SK-N-MC (cell line): ENCODE data around the gene TNFAIP8L2.
"Not testable (repeated sequence)": the region's sequence is repeated elsewhere in the genome, so short reads cannot be mapped to it uniquely, and the experiment has no call there.

Experiments used
- DNase-seq: peaks from one replicate; pipeline ENCODE4 v3.0.0-alpha.2; 2011; ENCODE audit warnings: low read depth, low spot score
- H3K27ac ChIP-seq: fragments of 200-600 bp; sonication (generic); 2 replicates; pipeline ENCODE4 v1.5.1; 2016; ENCODE audit warnings: mixed run types
- H3K36me3 ChIP-seq: fragments of 200-600 bp; sonication (generic); 2 replicates; pipeline ENCODE4 v1.6.1; 2017; ENCODE audit warnings: antibody characterized with exemption, low read length, mixed read lengths; ENCODE audit not compliant: insufficient read depth
- H3K4me3 ChIP-seq: fragments of 200-600 bp; sonication (generic); 2 replicates; pipeline ENCODE4 v1.5.1; 2016
- H3K9ac ChIP-seq: fragments of 200-600 bp; sonication (generic); 2 replicates; pipeline ENCODE4 v1.8.0; 2017; ENCODE audit warnings: mixed run types, mixed read lengths; ENCODE audit not compliant: insufficient read length
- H3K9me3 ChIP-seq: fragments of 200-600 bp; sonication (generic); 2 replicates; pipeline ENCODE4 v1.6.1; 2017; ENCODE audit warnings: low read depth, mild to moderate bottlenecking, antibody characterized with exemption, low read length, moderate library complexity, mixed read lengths
- EZH2 ChIP-seq: fragments of 200-600 bp; sonication (generic); IDR thresholded peaks from one replicate; pipeline ENCODE4 v1.6.1; 2017; ENCODE audit warnings: antibody characterized with exemption
- FOXP2 ChIP-seq: optimal IDR thresholded peaks from 2 replicates; pipeline ENCODE3; 2011; ENCODE audit warnings: mild to moderate bottlenecking, moderate library complexity; ENCODE audit not compliant: insufficient read depth; ENCODE audit errors: extremely low read length, control extremely low read depth
- POLR2AphosphoS5 ChIP-seq: IDR thresholded peaks from 2 replicates; pipeline ENCODE4 v1.6.1; 2012; ENCODE audit warnings: mild to moderate bottlenecking, low read depth, low read length, borderline replicate concordance

The TNFAIP8L2 gene

DNA sequence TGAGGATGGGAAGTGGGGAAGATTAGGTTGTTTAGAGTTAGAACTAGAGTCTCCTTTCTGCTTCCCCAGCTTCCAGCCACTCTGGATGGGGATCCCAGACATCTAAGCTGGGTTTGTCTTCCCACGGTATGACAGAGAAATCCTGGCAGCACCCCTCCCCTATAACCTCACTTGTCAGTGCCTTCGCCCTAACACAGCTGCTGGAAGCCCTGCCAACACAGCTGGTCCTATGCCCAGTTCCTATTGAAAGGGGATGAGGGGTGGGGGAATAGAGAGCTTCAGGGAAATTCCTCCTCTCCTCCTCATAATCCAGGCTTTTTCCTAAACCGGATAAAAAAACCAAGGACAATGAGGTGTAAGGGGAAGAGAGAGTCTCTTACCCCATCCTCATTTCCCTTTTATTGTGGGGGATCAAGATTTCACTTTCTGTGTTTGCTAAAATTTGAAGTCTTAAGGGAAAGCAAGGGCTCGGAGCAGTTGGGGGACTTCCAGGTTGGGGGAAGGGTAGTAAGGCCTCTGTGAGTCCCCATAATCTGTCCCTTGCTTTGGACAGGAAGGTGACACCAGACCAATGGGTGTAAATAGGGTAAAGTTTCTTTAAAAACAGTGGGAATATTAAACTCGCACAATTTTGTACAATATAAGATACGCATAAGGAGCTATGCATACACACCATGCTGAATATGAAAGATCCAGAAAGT lies 18.7 kb downstream of the TNFAIP8L2 start:
- no peak for DNase-seq
- no peak for TF ChIP-seq POLR2AphosphoS5
- no peak for TF ChIP-seq FOXP2
- no peak for TF ChIP-seq EZH2
- Histone ChIP-seq H3K27ac (no peak overlapping the region), H3K9me3 (no peaks in the 10 kb centered on the region), H3K4me3 (no peak overlapping the region), H3K9ac (no peak overlapping the region), H3K36me3 (peaks cover 54% of the 10 kb centered on the region)

DNA sequence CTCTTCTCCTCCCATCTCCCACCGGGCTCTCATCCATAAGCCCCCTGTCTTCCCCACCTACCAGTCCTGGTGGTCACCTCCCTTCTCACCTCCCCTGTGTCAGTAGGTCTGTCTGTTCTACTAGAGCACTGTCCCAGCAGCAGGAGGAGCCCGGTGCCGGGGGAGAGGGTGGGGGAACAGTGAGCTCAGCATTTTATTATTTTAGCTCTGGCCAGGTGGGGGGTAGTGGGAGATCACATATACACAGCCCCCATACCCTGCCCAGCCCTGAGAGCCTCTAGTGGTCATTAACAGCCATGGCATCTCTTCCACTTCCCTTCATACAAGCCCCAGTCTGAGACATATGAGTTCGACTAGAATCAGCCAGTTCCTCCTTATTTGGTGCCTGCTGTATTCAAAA lies 19.4 kb downstream of the TNFAIP8L2 start, which contains the start of gene TMOD4:
Gene TMOD4 (minus strand): TSS at position 119 of the 400 bp plus-strand sequence. CDS start 1,106 bp downstream, outside the sequence.
- no peak within 1 kb of the TSS for H3K27ac ChIP-seq
- no peaks in the 10 kb centered on the region for H3K9me3 ChIP-seq
- H3K36me3 ChIP-seq = peaks cover 60% of the 10 kb centered on the region
- no peak within 1 kb of the TSS for H3K4me3 ChIP-seq
- TF ChIP-seq EZH2 (no peak), FOXP2 (no peak), POLR2AphosphoS5 (no peak)
- no peak for DNase-seq
- no peak within 1 kb of the TSS for H3K9ac ChIP-seq

DNA sequence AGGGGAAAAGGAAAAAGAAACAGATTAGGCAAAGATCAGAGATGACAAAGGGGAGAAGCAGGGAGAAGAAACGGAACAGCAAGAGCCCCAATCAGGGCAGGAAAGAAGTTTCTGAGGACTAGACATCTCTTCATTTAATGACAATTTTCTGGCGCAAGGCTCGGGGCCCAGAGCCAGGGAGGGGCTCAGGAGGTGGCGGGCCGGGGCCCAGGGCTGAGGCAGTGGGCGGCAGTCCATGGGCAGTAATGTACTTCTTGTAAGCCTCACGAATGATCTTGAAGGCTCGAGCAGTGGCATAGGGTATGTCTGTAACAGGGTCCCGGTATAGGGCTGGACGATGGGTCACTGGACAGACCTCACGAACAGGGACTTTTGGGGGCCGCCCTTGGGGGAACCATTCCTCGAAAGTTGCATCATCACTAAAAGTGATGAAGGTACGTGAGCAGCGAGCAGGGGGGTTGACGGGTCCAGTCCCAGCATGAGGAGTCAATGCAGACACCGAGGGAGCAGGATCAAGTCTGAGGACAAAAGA lies 20.1 kb downstream of the TNFAIP8L2 start:
- H3K4me3 ChIP-seq = no peak overlapping the region
- no peak overlapping the region for H3K27ac ChIP-seq
- no peak overlapping the region for H3K9ac ChIP-seq
- TF ChIP-seq POLR2AphosphoS5 = no peak
- TF ChIP-seq FOXP2 = no peak
- TF ChIP-seq EZH2 = no peak
- H3K36me3 ChIP-seq = peaks cover 67% of the 10 kb centered on the region
- DNase-seq = no peak
- no peaks in the 10 kb centered on the region for H3K9me3 ChIP-seq

DNA sequence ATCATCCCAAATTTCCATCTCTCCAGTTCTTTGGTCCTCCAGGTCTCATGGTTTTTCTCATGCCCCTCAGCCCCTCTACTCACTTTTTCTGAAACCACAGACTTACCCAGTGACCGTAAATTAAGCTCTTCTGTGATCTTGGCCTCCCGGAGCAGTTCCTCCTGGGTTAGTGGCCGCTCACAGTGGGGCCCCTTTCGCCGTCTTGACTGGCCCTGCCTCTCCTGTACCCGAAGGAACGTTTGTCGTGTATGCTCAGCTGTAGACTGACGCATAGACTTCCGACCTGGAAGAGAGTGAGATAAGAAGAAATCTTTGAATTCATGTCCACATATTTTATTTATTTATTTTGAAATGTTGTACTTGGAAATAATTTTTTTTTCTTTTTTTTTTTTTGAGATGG lies 27.8 kb downstream of the TNFAIP8L2 start:
- H3K27ac ChIP-seq = no peak overlapping the region
- TF ChIP-seq EZH2 (no peak), POLR2AphosphoS5 (no peak), FOXP2 (no peak)
- H3K9ac ChIP-seq = no peak overlapping the region
- H3K36me3 ChIP-seq = peaks cover 62% of the 10 kb centered on the region
- H3K9me3 ChIP-seq = no peaks in the 10 kb centered on the region
- no peak overlapping the region for H3K4me3 ChIP-seq
- DNase-seq = no peak

DNA sequence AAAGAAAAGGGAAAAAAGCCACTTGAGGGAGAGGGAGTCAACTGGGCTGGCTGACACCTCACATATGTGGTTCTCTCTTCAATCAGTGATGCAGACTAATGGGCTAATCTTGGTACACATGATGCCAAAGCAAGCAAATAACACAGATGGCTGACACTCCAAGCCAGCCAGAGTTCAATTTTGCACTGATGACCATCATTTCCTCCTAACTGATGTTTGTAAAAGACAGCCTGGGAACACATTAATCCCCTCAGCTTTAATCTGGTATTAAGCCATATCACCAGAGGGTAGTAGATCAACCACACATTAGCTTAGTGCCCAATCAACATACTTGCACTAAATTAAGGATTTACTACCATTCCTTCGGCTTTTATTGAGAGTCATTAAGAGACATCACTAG lies 30.8 kb downstream of the TNFAIP8L2 start:
- H3K36me3 ChIP-seq = peaks cover 37% of the 10 kb centered on the region
- TF ChIP-seq FOXP2 = no peak
- no peak for TF ChIP-seq EZH2
- no peak for TF ChIP-seq POLR2AphosphoS5

DNA sequence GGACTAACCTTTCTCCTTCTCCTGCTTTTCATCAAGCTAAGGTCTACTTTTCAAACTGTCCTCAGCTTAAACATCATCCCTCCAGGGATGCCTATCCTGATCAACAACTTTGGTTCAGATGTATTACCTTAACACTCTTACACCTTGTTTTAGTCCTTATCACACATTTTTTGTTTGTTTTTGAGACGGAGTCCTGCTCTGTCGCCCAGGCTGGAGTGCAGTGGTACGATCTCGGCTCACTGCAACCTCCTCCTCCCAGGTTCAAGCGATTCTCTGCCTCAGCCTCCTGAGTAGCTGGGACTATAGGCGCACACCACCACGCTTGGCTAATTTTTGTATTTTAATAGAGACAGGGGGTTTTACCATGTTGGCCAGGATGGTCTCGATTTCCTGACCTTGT lies 32.2 kb downstream of the TNFAIP8L2 start:
- peak overlapping the region; percentile 93 for H3K9ac ChIP-seq
- H3K36me3 ChIP-seq = peaks cover 23% of the 10 kb centered on the region
- H3K9me3 ChIP-seq, DNase-seq, H3K27ac ChIP-seq: not testable (repeated sequence)
- peak overlapping the region; percentile 93 for H3K4me3 ChIP-seq

More for the DNA sequence above, 30.8 kb downstream of the TNFAIP8L2 start:
- H3K9me3 ChIP-seq = no peaks in the 10 kb centered on the region
- no peak for DNase-seq
- H3K27ac ChIP-seq = no peak overlapping the region
- no peak overlapping the region for H3K9ac ChIP-seq
- no peak overlapping the region for H3K4me3 ChIP-seq

DNA sequence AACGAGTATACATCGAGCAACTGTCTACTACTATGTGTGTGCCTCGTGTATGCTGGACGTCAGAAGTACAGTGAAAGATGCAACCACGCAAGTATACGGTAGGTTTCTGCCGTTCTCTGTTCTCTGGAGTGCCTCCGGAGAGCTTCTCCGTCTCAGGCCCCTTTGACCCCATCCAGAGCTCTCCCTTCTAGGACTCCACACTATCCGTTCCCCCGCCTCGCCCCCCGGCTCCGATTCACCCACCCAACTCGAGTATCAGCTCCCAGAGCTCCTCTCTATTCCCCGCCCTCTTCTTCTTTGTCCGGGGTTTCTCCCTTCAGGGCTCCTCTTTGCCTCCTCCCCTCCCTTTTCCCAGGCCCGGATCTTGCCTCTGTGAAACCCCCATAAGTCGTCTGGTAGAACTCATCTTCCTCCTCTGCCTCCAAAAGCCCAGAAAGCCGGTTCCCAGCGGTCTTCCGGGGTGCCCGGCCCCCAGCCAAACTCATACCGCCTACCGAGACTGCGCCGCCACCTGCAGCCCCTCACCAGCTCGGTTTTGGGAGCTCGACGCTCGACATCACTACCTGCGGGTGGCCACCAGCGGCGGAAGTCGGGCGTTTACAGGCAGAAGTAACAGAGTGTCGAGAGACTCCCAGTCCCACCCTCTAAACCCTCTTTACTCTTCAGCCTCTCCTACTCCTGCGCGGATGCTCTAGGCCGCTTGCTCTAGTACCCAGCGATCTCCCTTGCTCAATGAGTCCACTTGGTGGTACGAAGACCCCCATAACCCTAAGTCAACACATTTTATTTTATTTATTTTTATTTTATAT lies 33.4 kb downstream of the TNFAIP8L2 start, which contains the start of gene VPS72:
Gene VPS72 (minus strand): TSS at position 561 of the 809 bp plus-strand sequence. CDS start 76 bp downstream, at position 485.
- no peaks in the 10 kb centered on the region for H3K9me3 ChIP-seq
- H3K27ac ChIP-seq = peak within 1 kb of the TSS; percentile 91
- peak within 1 kb of the TSS; percentile 93 for H3K9ac ChIP-seq
- H3K4me3 ChIP-seq = peak within 1 kb of the TSS; percentile 93
- TF ChIP-seq POLR2AphosphoS5 (peak; percentile 95), FOXP2 (peak; percentile 48), EZH2 (no peak)
- peaks cover 13% of the 10 kb centered on the region for H3K36me3 ChIP-seq
- DNase-seq = no peak

DNA sequence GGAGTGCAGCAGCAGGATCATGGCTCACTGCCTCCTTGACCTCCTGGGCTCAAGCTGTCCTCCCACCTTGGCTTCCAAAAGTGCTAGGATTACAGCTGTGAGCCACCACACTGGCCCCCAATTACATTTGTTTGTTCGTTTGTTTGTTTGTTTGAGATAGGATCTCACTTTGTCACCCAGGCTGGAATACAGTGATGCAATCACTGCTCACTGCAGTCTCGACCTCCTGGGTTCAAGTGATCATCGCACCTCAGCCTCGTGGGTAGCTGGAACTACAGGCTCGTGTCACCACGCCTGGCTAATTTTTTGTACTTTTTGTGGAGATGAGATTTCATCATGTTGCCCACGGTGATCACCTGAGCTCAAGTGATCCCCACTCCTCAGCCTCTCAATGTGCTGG lies 35.6 kb downstream of the TNFAIP8L2 start:
- TF ChIP-seq EZH2 = no peak
- Histone ChIP-seq H3K4me3 (no peak overlapping the region), H3K27ac (no peak overlapping the region), H3K36me3 (no peaks in the 10 kb centered on the region), H3K9ac (no peak overlapping the region), H3K9me3 (no peaks in the 10 kb centered on the region)
- DNase-seq = no peak
